Diencephalon (tissue), 1 donor: ENCODE results near the gene AACS. TPM values are rescaled to one million over a fixed set of nuclear protein-coding genes. Genes with fewer than 3 reads are reported as not detected.

Source experiments
- small RNA-seq: library from RNA; depleted of rRNA; stranded (forward); fragments of <200 nt; gene quantifications from one replicate; pipeline ENCODE3, GENCODE V24; 2014
- total RNA-seq: library from RNA; depleted of rRNA; stranded (reverse); fragments of >200 nt; gene quantifications from one replicate; pipeline ENCODE4 v1.2.3, GENCODE V29; 2014

The AACS gene, protein sequence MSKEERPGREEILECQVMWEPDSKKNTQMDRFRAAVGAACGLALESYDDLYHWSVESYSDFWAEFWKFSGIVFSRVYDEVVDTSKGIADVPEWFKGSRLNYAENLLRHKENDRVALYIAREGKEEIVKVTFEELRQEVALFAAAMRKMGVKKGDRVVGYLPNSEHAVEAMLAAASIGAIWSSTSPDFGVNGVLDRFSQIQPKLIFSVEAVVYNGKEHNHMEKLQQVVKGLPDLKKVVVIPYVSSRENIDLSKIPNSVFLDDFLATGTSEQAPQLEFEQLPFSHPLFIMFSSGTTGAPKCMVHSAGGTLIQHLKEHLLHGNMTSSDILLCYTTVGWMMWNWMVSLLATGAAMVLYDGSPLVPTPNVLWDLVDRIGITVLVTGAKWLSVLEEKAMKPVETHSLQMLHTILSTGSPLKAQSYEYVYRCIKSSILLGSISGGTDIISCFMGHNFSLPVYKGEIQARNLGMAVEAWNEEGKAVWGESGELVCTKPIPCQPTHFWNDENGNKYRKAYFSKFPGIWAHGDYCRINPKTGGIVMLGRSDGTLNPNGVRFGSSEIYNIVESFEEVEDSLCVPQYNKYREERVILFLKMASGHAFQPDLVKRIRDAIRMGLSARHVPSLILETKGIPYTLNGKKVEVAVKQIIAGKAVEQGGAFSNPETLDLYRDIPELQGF
- total RNA-seq, result 30.4 TPM

DNA sequence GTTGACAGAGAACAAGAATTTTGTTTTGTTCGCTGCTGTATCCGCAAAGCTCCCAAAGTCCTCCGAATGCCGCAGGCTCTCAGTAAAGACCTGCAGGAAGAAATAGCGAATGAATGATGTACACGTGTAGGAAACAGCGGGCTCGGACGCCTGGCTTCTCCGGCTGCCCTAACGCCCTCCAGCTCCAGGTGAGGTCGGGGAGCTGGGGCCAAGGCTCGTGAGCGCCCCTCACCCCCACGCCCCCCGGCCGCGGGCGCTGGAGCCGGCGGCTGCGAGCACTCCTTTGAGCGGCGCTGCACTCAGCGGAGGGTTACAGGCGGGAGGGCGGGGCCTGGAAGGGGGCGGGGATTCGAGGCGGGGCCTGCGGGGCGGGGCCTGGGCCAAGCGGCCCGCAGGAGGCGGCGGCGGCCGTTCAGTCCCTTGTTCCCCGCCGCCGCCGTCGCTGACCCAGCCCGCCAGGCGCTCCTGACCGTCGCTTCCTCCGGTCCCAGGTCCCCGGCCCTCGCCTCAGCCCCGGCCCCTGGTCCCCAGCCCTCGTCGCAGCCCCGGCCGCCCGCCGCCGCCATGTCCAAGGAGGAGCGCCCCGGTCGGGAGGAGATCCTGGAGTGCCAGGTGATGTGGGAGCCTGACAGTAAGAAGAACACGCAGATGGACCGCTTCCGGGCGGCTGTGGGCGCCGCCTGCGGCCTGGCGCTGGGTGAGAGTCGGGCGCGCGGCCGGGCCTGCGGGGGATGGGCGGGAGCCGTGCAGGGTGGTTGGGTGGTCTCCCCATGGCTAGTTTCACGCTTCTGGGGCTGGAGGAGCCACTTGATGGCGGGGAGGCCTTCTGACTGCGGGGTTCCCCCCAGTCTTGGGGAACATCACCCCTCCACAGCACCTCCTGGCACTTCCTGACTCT is at the start of gene AACS:
AACS (plus strand) TSS at position 415 of the 898 bp plus-strand sequence; CDS start at position 565, 150 bp downstream.

DNA sequence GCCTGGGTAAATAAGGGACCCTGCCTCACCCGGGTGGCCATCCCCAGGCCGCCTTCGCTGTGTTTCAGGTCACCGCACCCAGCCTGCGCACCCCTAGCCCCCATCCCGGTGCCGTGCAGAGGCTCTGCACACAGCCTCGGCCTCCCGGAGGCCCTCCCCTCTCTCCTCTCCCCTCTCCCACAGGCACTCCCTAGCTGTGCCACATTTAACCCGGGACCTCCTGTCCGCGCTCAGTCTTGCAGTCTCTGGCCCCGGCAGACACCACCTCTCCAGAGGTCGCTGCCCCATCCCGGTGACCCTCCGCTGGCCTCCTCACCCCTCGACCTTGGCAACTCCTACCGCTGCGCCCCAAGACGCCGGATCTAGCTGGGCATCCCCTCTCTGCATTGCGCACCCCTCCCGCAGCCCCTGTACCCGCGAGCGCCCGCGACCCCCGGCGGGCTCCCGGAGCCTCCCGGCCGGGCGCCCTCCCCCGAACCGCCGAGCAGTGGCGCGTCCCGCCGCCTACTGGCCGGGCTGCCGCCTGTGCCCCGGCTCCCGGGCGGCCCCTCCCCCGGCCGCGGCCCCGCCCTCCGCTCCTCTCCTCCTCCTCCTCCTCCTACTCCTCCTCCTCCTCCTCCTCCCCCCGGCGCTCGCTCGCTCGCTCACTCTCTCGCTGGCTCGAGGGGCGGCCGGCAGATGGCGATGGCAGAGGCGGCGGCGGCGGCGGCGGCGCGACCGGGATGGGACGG is 120.7 kb downstream of the AACS start, which contains the start of gene TMEM132B:
TMEM132B (plus strand) TSS at position 647 of the 731 bp plus-strand sequence.

Small RNA genes lying within 50 kb of the gene (small RNA-seq; reads per million reads assigned to genes)
- gene AC122688.1, result not detected

Other genes with a start within 250 kb of the AACS start
- 17.1 TPM for gene SCARB1, start 201.6 kb upstream of the AACS start, total RNA-seq
- 1,240 TPM for gene UBC, start 150.8 kb upstream of the AACS start, total RNA-seq
- gene DHX37, start 76.3 kb upstream of the AACS start, total RNA-seq, result 9.9 TPM
- gene BRI3BP, start 71.8 kb upstream of the AACS start, total RNA-seq, result 24.0 TPM
- gene TMEM132B, start 121.0 kb downstream of the AACS start, total RNA-seq, result 63.4 TPM